ENCODE data around the gene DHRS2.

DNA sequence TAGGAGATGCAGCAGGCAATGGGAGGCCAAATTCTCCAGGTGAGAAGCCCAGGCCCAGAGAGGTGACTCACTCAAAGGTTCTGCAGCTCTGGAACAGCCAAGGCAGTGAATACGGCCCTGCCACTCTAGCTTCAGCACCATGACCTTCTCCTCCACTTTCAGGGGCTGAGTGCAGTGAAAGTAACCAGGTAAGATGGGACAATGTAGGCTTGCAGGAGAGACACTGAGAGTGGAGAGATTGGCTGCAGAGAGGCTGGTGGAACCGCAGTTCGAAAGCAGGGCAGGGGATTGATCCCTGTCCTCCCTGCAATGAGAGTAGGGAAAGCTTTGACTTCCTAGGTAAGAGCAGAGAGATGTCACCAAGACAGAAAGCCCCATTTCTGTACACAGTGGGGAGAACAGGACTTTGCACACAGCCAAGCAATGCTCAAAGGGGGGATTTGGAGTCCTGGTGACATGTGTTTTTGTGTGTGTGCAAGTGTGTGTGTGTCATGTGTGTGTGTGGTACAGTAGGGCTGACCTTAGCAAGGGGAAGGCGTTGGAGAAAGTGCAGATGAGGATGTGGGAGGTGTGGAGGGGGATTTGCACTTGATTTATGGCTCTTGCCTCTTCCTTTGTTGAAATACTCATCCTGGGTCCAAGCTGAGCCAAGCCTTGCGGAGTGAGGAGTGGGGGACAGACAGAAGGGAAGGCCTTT, 12.7 kb downstream of the DHRS2 start:
- TF ChIP-seq, protein P1, sequence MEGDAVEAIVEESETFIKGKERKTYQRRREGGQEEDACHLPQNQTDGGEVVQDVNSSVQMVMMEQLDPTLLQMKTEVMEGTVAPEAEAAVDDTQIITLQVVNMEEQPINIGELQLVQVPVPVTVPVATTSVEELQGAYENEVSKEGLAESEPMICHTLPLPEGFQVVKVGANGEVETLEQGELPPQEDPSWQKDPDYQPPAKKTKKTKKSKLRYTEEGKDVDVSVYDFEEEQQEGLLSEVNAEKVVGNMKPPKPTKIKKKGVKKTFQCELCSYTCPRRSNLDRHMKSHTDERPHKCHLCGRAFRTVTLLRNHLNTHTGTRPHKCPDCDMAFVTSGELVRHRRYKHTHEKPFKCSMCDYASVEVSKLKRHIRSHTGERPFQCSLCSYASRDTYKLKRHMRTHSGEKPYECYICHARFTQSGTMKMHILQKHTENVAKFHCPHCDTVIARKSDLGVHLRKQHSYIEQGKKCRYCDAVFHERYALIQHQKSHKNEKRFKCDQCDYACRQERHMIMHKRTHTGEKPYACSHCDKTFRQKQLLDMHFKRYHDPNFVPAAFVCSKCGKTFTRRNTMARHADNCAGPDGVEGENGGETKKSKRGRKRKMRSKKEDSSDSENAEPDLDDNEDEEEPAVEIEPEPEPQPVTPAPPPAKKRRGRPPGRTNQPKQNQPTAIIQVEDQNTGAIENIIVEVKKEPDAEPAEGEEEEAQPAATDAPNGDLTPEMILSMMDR (IDR thresholded peaks at IDR 0.05), result no peak
- no peak for TF ChIP-seq POLR2A (IDR thresholded peaks at IDR 0.05)

Data from right lobe of liver (tissue), 4 donors.